Osteocyte (in vitro differentiated cells): ENCODE measurements around the gene OR4K2. TPM values are rescaled to one million over a fixed set of nuclear protein-coding genes. Genes with fewer than 3 reads are reported as not detected.

ENCODE experiments used
- DNase-seq: peaks from one replicate; pipeline ENCODE4 v3.0.0; 2021; ENCODE audit warnings: mixed read lengths; ENCODE audit not compliant: unreplicated experiment; ENCODE audit errors: extremely low spot score
- H3K27ac Mint-ChIP-seq: one replicate; pipeline ENCODE4 v1.8.0; 2021; ENCODE audit warnings: mild to moderate bottlenecking, mixed read lengths; ENCODE audit not compliant: unreplicated experiment
- H3K27me3 Mint-ChIP-seq: one replicate; pipeline ENCODE4 v1.8.0; 2021; ENCODE audit warnings: mixed read lengths; ENCODE audit not compliant: unreplicated experiment
- H3K36me3 Mint-ChIP-seq: one replicate; pipeline ENCODE4 v1.8.0; 2021; ENCODE audit warnings: mixed read lengths; ENCODE audit not compliant: unreplicated experiment
- H3K4me1 Mint-ChIP-seq: one replicate; pipeline ENCODE4 v1.8.0; 2021; ENCODE audit warnings: mixed read lengths; ENCODE audit not compliant: unreplicated experiment
- H3K4me3 Mint-ChIP-seq: one replicate; pipeline ENCODE4 v1.8.0; 2021; ENCODE audit warnings: mild to moderate bottlenecking, moderate library complexity, mixed read lengths; ENCODE audit not compliant: unreplicated experiment
- H3K9me3 Mint-ChIP-seq: one replicate; pipeline ENCODE4 v1.8.0; 2021; ENCODE audit warnings: mixed read lengths; ENCODE audit not compliant: unreplicated experiment
- CTCF ChIP-seq: fragments of 200-600 bp; sonication (generic); IDR thresholded peaks from 2 replicates; pipeline ENCODE4 v1.5.0; 2021; ENCODE audit warnings: antibody characterized with exemption, mild to moderate bottlenecking, moderate library complexity
- total RNA-seq: library from RNA; stranded (reverse); gene quantifications from 2 replicates; pipeline ENCODE4 v1.2.1, GENCODE V29; 2021

OR4K2 gene
- total RNA-seq, 1 donor from 2014 or later: not detected

GRCh38 chr14:19920021-19920657 is 45.2 kb downstream of the OR4K2 start, which contains the start of gene OR4K5:
Gene OR4K5, plus strand, starts transcription at chr14:19920607. Its CDS starts 0 bp downstream, at chr14:19920607.
- H3K27ac Mint-ChIP-seq: no peak within 1 kb of the TSS
- no peaks in the 10 kb centered on the region for H3K4me1 Mint-ChIP-seq
- no peak for DNase-seq
- H3K27me3 Mint-ChIP-seq: no peaks in the 10 kb centered on the region
- H3K36me3 Mint-ChIP-seq: no peaks in the 10 kb centered on the region
- TF ChIP-seq CTCF: no peak
- H3K9me3 Mint-ChIP-seq: no peaks in the 10 kb centered on the region
- no peak within 1 kb of the TSS for H3K4me3 Mint-ChIP-seq

- H3K9me3 Mint-ChIP-seq: peaks cover 44% of the 10 kb centered on the region
- no peaks in the 10 kb centered on the region for H3K4me1 Mint-ChIP-seq
- no peaks in the 10 kb centered on the region for H3K27me3 Mint-ChIP-seq
Measured at GRCh38 chr14:19930617-19931016, 55.7 kb downstream of the OR4K2 start, which contains the start of gene OR4K1. Gene OR4K1, plus strand, starts transcription at chr14:19930917. Its CDS starts 4,750 bp downstream, at chr14:19935667.

More at GRCh38 chr14:19930617-19931016, 55.7 kb downstream of the OR4K2 start, which contains the start of gene OR4K1:
- H3K36me3 Mint-ChIP-seq: no peaks in the 10 kb centered on the region
- no peak for DNase-seq
- TF ChIP-seq CTCF: no peak
- no peak within 1 kb of the TSS for H3K4me3 Mint-ChIP-seq
- H3K27ac Mint-ChIP-seq: no peak within 1 kb of the TSS

Other genes with a start within 250 kb of the OR4K2 start
- not detected in 2 replicates for gene OR11H2, start 161.3 kb upstream of the OR4K2 start, total RNA-seq
- not detected in 2 replicates for gene OR4Q3, start 131.6 kb upstream of the OR4K2 start, total RNA-seq
- gene OR4M1, start 101.6 kb upstream of the OR4K2 start, total RNA-seq: not detected in 2 replicates
- gene OR4N2, start 71.4 kb upstream of the OR4K2 start, total RNA-seq: not detected in 2 replicates
- gene OR4K5, start 45.5 kb downstream of the OR4K2 start, total RNA-seq: not detected in 2 replicates
- not detected in 2 replicates for gene OR4K1, start 55.8 kb downstream of the OR4K2 start, total RNA-seq
- gene OR4K15, start 100.4 kb downstream of the OR4K2 start, total RNA-seq: not detected in 2 replicates
- gene OR4Q2, start 127.0 kb downstream of the OR4K2 start, total RNA-seq: not detected in 2 replicates
- gene OR4K14, start 144.2 kb downstream of the OR4K2 start, total RNA-seq: not detected in 2 replicates
- not detected in 2 replicates for gene OR4K13, start 160.9 kb downstream of the OR4K2 start, total RNA-seq
- gene OR4L1, start 184.9 kb downstream of the OR4K2 start, total RNA-seq: not detected in 2 replicates
- gene OR4K17, start 235.6 kb downstream of the OR4K2 start, total RNA-seq: not detected in 2 replicates